ENCODE data around the gene SERPINA1. TPM values are rescaled to one million over a fixed set of nuclear protein-coding genes. Genes with fewer than 3 reads are reported as not detected.

Gene SERPINA1
- total and polyA plus RNA-seq, 4 donors, result 120 to 1,798 (median 1,122) TPM

- DNase-seq (no peak), ATAC-seq (ENCODE audit: insufficient read depth, low FRiP score) (no peak)
- no peaks in the 10 kb centered on the region for H3K36me3 ChIP-seq (ENCODE audit: control insufficient read depth in 4 of 4, insufficient read depth in 4 of 4, low read length in 4 of 4)
- WGBS, 2 donors, result 74 to 75% methylated on average over 8 of the region's 8 CpGs
- H3K27me3 ChIP-seq (ENCODE audit: control insufficient read depth in 3 of 3, insufficient read depth in 3 of 3, low read length in 2 of 3), result no peaks in the 10 kb centered on the region
- no peak overlapping the region for H3K9ac ChIP-seq (ENCODE audit: insufficient read depth in 1 of 2, low read length in 2 of 2)
- TF ChIP-seq, protein P1, sequence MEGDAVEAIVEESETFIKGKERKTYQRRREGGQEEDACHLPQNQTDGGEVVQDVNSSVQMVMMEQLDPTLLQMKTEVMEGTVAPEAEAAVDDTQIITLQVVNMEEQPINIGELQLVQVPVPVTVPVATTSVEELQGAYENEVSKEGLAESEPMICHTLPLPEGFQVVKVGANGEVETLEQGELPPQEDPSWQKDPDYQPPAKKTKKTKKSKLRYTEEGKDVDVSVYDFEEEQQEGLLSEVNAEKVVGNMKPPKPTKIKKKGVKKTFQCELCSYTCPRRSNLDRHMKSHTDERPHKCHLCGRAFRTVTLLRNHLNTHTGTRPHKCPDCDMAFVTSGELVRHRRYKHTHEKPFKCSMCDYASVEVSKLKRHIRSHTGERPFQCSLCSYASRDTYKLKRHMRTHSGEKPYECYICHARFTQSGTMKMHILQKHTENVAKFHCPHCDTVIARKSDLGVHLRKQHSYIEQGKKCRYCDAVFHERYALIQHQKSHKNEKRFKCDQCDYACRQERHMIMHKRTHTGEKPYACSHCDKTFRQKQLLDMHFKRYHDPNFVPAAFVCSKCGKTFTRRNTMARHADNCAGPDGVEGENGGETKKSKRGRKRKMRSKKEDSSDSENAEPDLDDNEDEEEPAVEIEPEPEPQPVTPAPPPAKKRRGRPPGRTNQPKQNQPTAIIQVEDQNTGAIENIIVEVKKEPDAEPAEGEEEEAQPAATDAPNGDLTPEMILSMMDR (IDR thresholded peaks at IDR 0.05; ENCODE audit: control extremely low read depth, extremely low read depth), result no peak
- no peak overlapping the region for H3K4me3 ChIP-seq
- H3K9me3 ChIP-seq (ENCODE audit: control insufficient read depth in 4 of 4, insufficient read depth in 3 of 4, low read length in 3 of 4), result no peaks in the 10 kb centered on the region
- peak overlapping the region in 1 of 2 donors; percentile 44 for H3K27ac ChIP-seq (ENCODE audit: low read depth in 1 of 2, low read length in 1 of 2)
- peaks cover 0 to 12% (median 7%) of the 10 kb centered on the region in 5 donors for H3K4me1 ChIP-seq (ENCODE audit: control insufficient read depth in 5 of 5, insufficient read depth in 5 of 5, low read length in 5 of 5)
Observed at GRCh38 chr14:94394025-94394493, 5.7 kb upstream of the SERPINA1 start.

GRCh38 chr14:94393474-94393873, 5.1 kb upstream of the SERPINA1 start:
- H3K4me3 ChIP-seq, result no peak overlapping the region
- H3K27ac ChIP-seq (ENCODE audit: low read depth in 1 of 2, low read length in 1 of 2), result peak overlapping the region in 1 of 2 donors; percentile 57
- peaks cover 0 to 12% (median 2%) of the 10 kb centered on the region in 5 donors for H3K4me1 ChIP-seq (ENCODE audit: control insufficient read depth in 5 of 5, insufficient read depth in 5 of 5, low read length in 5 of 5)
- DNase-seq (no peak), ATAC-seq (ENCODE audit: insufficient read depth, low FRiP score) (no peak)
- H3K9ac ChIP-seq (ENCODE audit: insufficient read depth in 1 of 2, low read length in 2 of 2), result no peak overlapping the region
- 92 to 93% methylated on average over 10 of the region's 10 CpGs for WGBS, 2 donors
- no peaks in the 10 kb centered on the region for H3K9me3 ChIP-seq (ENCODE audit: control insufficient read depth in 4 of 4, insufficient read depth in 3 of 4, low read length in 3 of 4)
- H3K36me3 ChIP-seq (ENCODE audit: control insufficient read depth in 4 of 4, insufficient read depth in 4 of 4, low read length in 4 of 4), result no peaks in the 10 kb centered on the region
- TF ChIP-seq, protein P1 (IDR thresholded peaks at IDR 0.05; ENCODE audit: control extremely low read depth, extremely low read depth), result no peak
- H3K27me3 ChIP-seq (ENCODE audit: control insufficient read depth in 3 of 3, insufficient read depth in 3 of 3, low read length in 2 of 3), result no peaks in the 10 kb centered on the region

DNA sequence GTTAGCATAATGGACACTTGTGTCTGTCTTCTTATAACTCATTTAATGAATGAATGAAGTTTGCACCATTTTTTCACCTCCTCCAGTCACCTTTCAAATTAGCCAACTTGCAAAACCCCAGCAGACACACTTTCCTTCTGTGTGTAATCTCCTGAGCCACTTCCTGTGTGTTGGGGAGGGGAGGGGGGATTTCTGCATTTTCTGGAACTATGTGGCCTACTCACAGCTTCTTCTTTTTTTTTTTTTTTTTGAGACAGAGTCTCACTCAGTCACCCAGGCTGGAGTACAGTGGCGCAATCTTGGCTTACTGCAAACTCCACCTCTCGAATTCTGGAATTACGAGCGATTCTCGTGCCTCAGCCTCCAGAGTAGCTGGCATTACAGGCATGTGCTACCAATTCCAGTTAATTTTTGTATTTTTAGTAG, 4.1 kb upstream of the SERPINA1 start:
- Histone ChIP-seq H3K4me1 (ENCODE audit: control insufficient read depth in 5 of 5, insufficient read depth in 5 of 5, low read length in 5 of 5) (peaks cover 0 to 12% (median 0%) of the 10 kb centered on the region in 5 donors), H3K9me3 (ENCODE audit: control insufficient read depth in 4 of 4, insufficient read depth in 3 of 4, low read length in 3 of 4) (no peaks in the 10 kb centered on the region), H3K27ac (ENCODE audit: low read depth in 1 of 2, low read length in 1 of 2) (peak overlapping the region in 1 of 2 donors; percentile 49), H3K27me3 (ENCODE audit: control insufficient read depth in 3 of 3, insufficient read depth in 3 of 3, low read length in 2 of 3) (no peaks in the 10 kb centered on the region), H3K4me3 (no peak overlapping the region), H3K9ac (ENCODE audit: insufficient read depth in 1 of 2, low read length in 2 of 2) (no peak overlapping the region), H3K36me3 (ENCODE audit: control insufficient read depth in 4 of 4, insufficient read depth in 4 of 4, low read length in 4 of 4) (no peaks in the 10 kb centered on the region)
- 20 to 41% methylated on average over 5 of the region's 5 CpGs for WGBS, 2 donors
- peak; percentile 32 for ATAC-seq (ENCODE audit: insufficient read depth, low FRiP score)
- TF ChIP-seq, protein P1 (IDR thresholded peaks at IDR 0.05; ENCODE audit: control extremely low read depth, extremely low read depth), result no peak
- peak in 2 of 3 donors; percentile 40 to 55 for DNase-seq
